Activated B cell treated with CpG ODN at 0.5 μM for 24 hours (primary cell): ENCODE results near the gene SIT1. TPM values are rescaled to one million over a fixed set of nuclear protein-coding genes. Genes with fewer than 3 reads are reported as not detected.
A peak's percentile ranks its signal among the peaks of the same experiment; 100 is the strongest.

Source experiments
- ATAC-seq: fragments of 200-7000 bp; cut with Tn5 transposase; one replicate; pipeline ENCODE4 v1.10.0; 2021; ENCODE audit warnings: low read depth, mild to moderate bottlenecking, moderate library complexity
- CTCF ChIA-PET: fragments of 350-600 bp; sonication (Branson Sonifier 250); formaldehyde crosslinking; loops from one replicate; lab custom pipeline; 2021; ENCODE audit warnings: antibody characterized with exemption; lab: Charles Lee
- POLR2A ChIA-PET: fragments of 350-600 bp; sonication (Branson Sonifier 250); formaldehyde crosslinking; loops from one replicate; lab custom pipeline; 2021; ENCODE audit warnings: antibody characterized with exemption; lab: Charles Lee
- DNase-seq: peaks from one replicate; pipeline ENCODE4 v3.0.0; 2022
- H3K27ac Mint-ChIP-seq: one replicate; pipeline ENCODE4 v1.8.0; 2020; ENCODE audit warnings: mixed read lengths
- H3K27me3 Mint-ChIP-seq: one replicate; pipeline ENCODE4 v1.8.0; 2021; ENCODE audit warnings: mixed read lengths
- H3K36me3 Mint-ChIP-seq: one replicate; pipeline ENCODE4 v1.8.0; 2021; ENCODE audit warnings: low read depth, mixed read lengths
- H3K4me1 Mint-ChIP-seq: one replicate; pipeline ENCODE4 v1.8.0; 2021; ENCODE audit warnings: mixed read lengths
- H3K4me3 Mint-ChIP-seq: one replicate; pipeline ENCODE4 v1.8.0; 2020; ENCODE audit warnings: mild to moderate bottlenecking, mixed read lengths
- H3K9me3 Mint-ChIP-seq: one replicate; pipeline ENCODE4 v1.8.0; 2020; ENCODE audit warnings: mixed read lengths
- intact Hi-C: fragments of 100-400 bp; cut with micrococcal nuclease; formaldehyde crosslinking; loops from one replicate; pipeline ENCODE4 v1.15.1; 2024
- total RNA-seq: library from RNA; stranded (reverse); gene quantifications from 2 replicates; pipeline ENCODE4 v1.2.3, GENCODE V29; 2022
- TF ChIP-seq, protein P1 (sequence below): fragments of 200-600 bp; IDR thresholded peaks from one replicate; pipeline ENCODE4 v1.8.0; 2022; ENCODE audit warnings: antibody characterized with exemption, mild to moderate bottlenecking

The SIT1 gene
- total RNA-seq, 1 donor from 2014 or later = 27.5 TPM

GRCh38 chr9:35675732-35676392 is 25.1 kb upstream of the SIT1 start:
- ChIA-PET POLR2A (interaction anchor here (0.6 to 1.4 kb wide), 6 partner anchors 11 to 57 kb away, joined by 3 to 4 read pairs (median 3); partner anchors contain the start of genes ARHGEF39, CCDC107, CREB3 and RMRP), CTCF (interaction anchor here (0.7 to 1.3 kb wide), 2 partner anchors 72 to 81 kb away, joined by 3 to 4 read pairs; no protein-coding TSS in a partner anchor)
- ATAC-seq (peak; percentile 74), DNase-seq (peak; percentile 47)
- Mint-ChIP-seq H3K4me1 (peaks cover 31% of the 10 kb centered on the region), H3K4me3 (peak overlapping the region; percentile 75), H3K27ac (no peak overlapping the region), H3K9me3 (no peaks in the 10 kb centered on the region), H3K36me3 (no peaks in the 10 kb centered on the region), H3K27me3 (peaks cover 8% of the 10 kb centered on the region)
- intact Hi-C loops = no loop called here
- TF ChIP-seq, protein P1, sequence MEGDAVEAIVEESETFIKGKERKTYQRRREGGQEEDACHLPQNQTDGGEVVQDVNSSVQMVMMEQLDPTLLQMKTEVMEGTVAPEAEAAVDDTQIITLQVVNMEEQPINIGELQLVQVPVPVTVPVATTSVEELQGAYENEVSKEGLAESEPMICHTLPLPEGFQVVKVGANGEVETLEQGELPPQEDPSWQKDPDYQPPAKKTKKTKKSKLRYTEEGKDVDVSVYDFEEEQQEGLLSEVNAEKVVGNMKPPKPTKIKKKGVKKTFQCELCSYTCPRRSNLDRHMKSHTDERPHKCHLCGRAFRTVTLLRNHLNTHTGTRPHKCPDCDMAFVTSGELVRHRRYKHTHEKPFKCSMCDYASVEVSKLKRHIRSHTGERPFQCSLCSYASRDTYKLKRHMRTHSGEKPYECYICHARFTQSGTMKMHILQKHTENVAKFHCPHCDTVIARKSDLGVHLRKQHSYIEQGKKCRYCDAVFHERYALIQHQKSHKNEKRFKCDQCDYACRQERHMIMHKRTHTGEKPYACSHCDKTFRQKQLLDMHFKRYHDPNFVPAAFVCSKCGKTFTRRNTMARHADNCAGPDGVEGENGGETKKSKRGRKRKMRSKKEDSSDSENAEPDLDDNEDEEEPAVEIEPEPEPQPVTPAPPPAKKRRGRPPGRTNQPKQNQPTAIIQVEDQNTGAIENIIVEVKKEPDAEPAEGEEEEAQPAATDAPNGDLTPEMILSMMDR = no peak

GRCh38 chr9:35675204-35675603 is 24.5 kb upstream of the SIT1 start:
- H3K9me3 Mint-ChIP-seq = no peaks in the 10 kb centered on the region
- H3K27me3 Mint-ChIP-seq = peaks cover 8% of the 10 kb centered on the region
- ChIA-PET POLR2A (interaction anchor here (0.6 to 1.4 kb wide), 5 partner anchors 15 to 76 kb away, joined by 3 to 4 read pairs (median 3); partner anchors contain the start of genes CCDC107, CREB3 and RMRP), CTCF (interaction anchor here (1.3 kb wide), 1 partner anchor 72 kb away, joined by 4 read pairs; no protein-coding TSS in a partner anchor)
- DNase-seq = no peak
- ATAC-seq = no peak
- no peak overlapping the region for H3K27ac Mint-ChIP-seq
- H3K36me3 Mint-ChIP-seq = no peaks in the 10 kb centered on the region
- intact Hi-C loops = no loop called here
- TF ChIP-seq, protein P1 = no peak
- peak overlapping the region; percentile 75 for H3K4me3 Mint-ChIP-seq
- H3K4me1 Mint-ChIP-seq = peaks cover 25% of the 10 kb centered on the region

DNA sequence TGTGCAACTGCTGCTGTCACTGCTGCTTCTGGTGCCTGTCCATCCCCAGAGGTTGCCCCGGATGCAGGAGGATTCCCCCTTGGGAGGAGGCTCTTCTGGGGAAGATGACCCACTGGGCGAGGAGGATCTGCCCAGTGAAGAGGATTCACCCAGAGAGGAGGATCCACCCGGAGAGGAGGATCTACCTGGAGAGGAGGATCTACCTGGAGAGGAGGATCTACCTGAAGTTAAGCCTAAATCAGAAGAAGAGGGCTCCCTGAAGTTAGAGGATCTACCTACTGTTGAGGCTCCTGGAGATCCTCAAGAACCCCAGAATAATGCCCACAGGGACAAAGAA is 23.3 kb upstream of the SIT1 start:
- Mint-ChIP-seq H3K27me3 (peaks cover 8% of the 10 kb centered on the region), H3K4me1 (peaks cover 15% of the 10 kb centered on the region), H3K27ac (no peak overlapping the region), H3K36me3 (no peaks in the 10 kb centered on the region), H3K4me3 (no peak overlapping the region), H3K9me3 (no peaks in the 10 kb centered on the region)
- POLR2A ChIA-PET = no interaction called here
- no peak for ATAC-seq
- TF ChIP-seq, protein P1 = no peak
- DNase-seq = no peak
- intact Hi-C loops = no loop called here
- CTCF ChIA-PET = no interaction called here

DNA sequence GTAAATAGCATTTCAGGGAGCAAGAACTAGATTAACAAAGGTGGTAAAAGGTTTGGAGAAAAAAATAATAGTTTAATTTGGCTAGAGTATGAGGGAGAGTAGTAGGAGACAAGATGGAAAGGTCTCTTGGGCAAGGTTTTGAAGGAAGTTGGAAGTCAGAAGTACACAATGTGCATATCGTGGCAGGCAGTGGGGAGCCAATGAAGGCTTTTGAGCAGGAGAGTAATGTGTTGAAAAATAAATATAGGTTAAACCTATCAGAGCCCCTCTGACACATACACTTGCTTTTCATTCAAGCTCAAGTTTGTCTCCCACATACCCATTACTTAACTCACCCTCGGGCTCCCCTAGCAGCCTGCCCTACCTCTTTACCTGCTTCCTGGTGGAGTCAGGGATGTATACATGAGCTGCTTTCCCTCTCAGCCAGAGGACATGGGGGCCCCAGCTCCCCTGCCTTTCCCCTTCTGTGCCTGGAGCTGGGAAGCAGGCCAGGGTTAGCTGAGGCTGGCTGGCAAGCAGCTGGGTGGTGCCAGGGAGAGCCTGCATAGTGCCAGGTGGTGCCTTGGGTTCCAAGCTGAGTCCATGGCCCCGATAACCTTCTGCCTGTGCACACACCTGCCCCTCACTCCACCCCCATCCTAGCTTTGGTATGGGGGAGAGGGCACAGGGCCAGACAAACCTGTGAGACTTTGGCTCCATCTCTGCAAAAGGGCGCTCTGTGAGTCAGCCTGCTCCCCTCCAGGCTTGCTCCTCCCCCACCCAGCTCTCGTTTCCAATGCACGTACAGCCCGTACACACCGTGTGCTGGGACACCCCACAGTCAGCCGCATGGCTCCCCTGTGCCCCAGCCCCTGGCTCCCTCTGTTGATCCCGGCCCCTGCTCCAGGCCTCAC is 22.6 kb upstream of the SIT1 start, which contains the start of gene CA9:
Gene CA9, plus strand, starts transcription at position 797 of the 893 bp plus-strand sequence. Its CDS starts 32 bp downstream, at position 829.
- ChIA-PET POLR2A (no interaction called here), CTCF (interaction anchor here (0.9 kb wide), 1 partner anchor 24 kb away, joined by 3 read pairs; no protein-coding TSS in a partner anchor)
- peaks cover 15% of the 10 kb centered on the region for H3K4me1 Mint-ChIP-seq
- no peaks in the 10 kb centered on the region for H3K36me3 Mint-ChIP-seq
- H3K27ac Mint-ChIP-seq = no peak within 1 kb of the TSS
- ATAC-seq (no peak), DNase-seq (no peak)
- peak within 1 kb of the TSS; percentile 55 for H3K4me3 Mint-ChIP-seq
- TF ChIP-seq, protein P1 = no peak
- peaks cover 8% of the 10 kb centered on the region for H3K27me3 Mint-ChIP-seq
- no peaks in the 10 kb centered on the region for H3K9me3 Mint-ChIP-seq
- intact Hi-C loops = no loop called here
